B cell (primary cell): ENCODE measurements around the gene RPS8. TPM values are rescaled to one million over a fixed set of nuclear protein-coding genes. Genes with fewer than 3 reads are reported as not detected.

Source experiments
- ATAC-seq: fragments of 200-7000 bp; cut with Tn5 transposase; one replicate; pipeline ENCODE4 v1.10.0; 2021; ENCODE audit warnings: low read depth, mild to moderate bottlenecking, moderate number of reproducible peaks, moderate library complexity
- CTCF ChIA-PET: fragments of 350-600 bp; sonication (Branson Sonifier 250); formaldehyde crosslinking; loops from one replicate; lab custom pipeline; 2021; ENCODE audit warnings: antibody characterized with exemption, inconsistent platforms; lab: Charles Lee
- POLR2A ChIA-PET: fragments of 350-600 bp; sonication (Branson Sonifier 250); formaldehyde crosslinking; loops from one replicate; lab custom pipeline; 2021; ENCODE audit warnings: antibody characterized with exemption; lab: Charles Lee
- DNase-seq: peaks from one replicate; pipeline ENCODE4 v3.0.0; 2013
- H2AFZ ChIP-seq: 2 replicates; pipeline ENCODE4 v1.6.1; 2012; ENCODE audit warnings: mild to moderate bottlenecking, low read depth, low read length; ENCODE audit not compliant: insufficient read depth, poor library complexity, severe bottlenecking
- H3K27ac ChIP-seq, 2 donors: 1 replicate in 1 of 2; 2 replicates in 1 of 2; pipeline ENCODE4 v1.5.1; 2012 to 2013; ENCODE audit warnings: low read length in 2 of 2, mild to moderate bottlenecking in 2 of 2, moderate library complexity in 1 of 2
- H3K27me3 ChIP-seq, 4 experiments: fragments of 200-600 bp in 1 of 4; sonication (generic) in 1 of 4; replicated peaks in 1 of 4; 1 replicate in 2 of 4; 2 replicates in 2 of 4; pipeline versions ENCODE4 v1.6.1 to v1.7.0; 2013 to 2016; ENCODE audit warnings: low read length in 3 of 4, mild to moderate bottlenecking in 2 of 4, mixed read lengths in 1 of 4, moderate library complexity in 1 of 4; ENCODE audit not compliant: insufficient read depth in 4 of 4, control insufficient read depth in 3 of 4; ENCODE audit errors: control extremely low read depth in 1 of 4
- H3K36me3 ChIP-seq, 2 experiments: replicated peaks in 1 of 2; 1 replicate in 1 of 2; 2 replicates in 1 of 2; pipeline versions ENCODE4 v1.6.1 to v1.7.1; 2013; ENCODE audit warnings: low read length in 1 of 2; ENCODE audit not compliant: insufficient read depth in 2 of 2, control insufficient read depth in 1 of 2; ENCODE audit errors: control extremely low read depth in 1 of 2, extremely low read depth in 1 of 2
- H3K4me1 ChIP-seq, 2 donors: fragments of 200-600 bp in 1 of 2; sonication (generic) in 1 of 2; 1 replicate in 1 of 2; 2 replicates in 1 of 2; pipeline versions ENCODE4 v1.5.1 to v1.6.1; 2013 to 2017; ENCODE audit warnings: low read length in 2 of 2; ENCODE audit not compliant: control insufficient read depth in 2 of 2, insufficient read depth in 2 of 2
- H3K4me2 ChIP-seq: replicated peaks from 2 replicates; pipeline ENCODE3; 2012; ENCODE audit warnings: mild to moderate bottlenecking, low read depth, low read length; ENCODE audit not compliant: poor library complexity, severe bottlenecking
- H3K4me3 ChIP-seq, 5 experiments: fragments of 200-600 bp in 1 of 5; sonication (generic) in 1 of 5; 1 replicate in 3 of 5; 2 replicates in 2 of 5; pipeline versions ENCODE4 v1.5.1 to v1.7.0; 2011 to 2016; ENCODE audit warnings: low read length in 4 of 5, mild to moderate bottlenecking in 4 of 5, low read depth in 2 of 5, control low read depth in 1 of 5, moderate library complexity in 1 of 5; ENCODE audit not compliant: insufficient read depth in 1 of 5; ENCODE audit errors: control extremely low read depth in 1 of 5, extremely low read depth in 1 of 5
- H3K79me2 ChIP-seq: fragments of 200-600 bp; sonication (generic); one replicate; pipeline ENCODE4 v1.6.0; 2016; ENCODE audit warnings: low read length; ENCODE audit not compliant: control insufficient read depth, insufficient read depth
- H3K9ac ChIP-seq: fragments of 200-600 bp; sonication (generic); 2 replicates; pipeline ENCODE4 v1.6.1; 2017; ENCODE audit warnings: mild to moderate bottlenecking, low read length, moderate library complexity
- H3K9me3 ChIP-seq, 3 donors: one replicate each; pipeline versions ENCODE4 v1.6.1 to v1.7.1; 2013; ENCODE audit warnings: low read length in 2 of 3; ENCODE audit not compliant: control insufficient read depth in 2 of 3, insufficient read depth in 1 of 3; ENCODE audit errors: control extremely low read depth in 1 of 3
- H4K20me1 ChIP-seq: 2 replicates; pipeline ENCODE4 v1.6.0; 2012; ENCODE audit warnings: mild to moderate bottlenecking, low read length; ENCODE audit not compliant: insufficient read depth, control insufficient read depth, poor library complexity, severe bottlenecking
- H3K27ac Mint-ChIP-seq: one replicate; pipeline ENCODE4 v1.8.0; 2021; ENCODE audit warnings: mixed read lengths
- H3K27me3 Mint-ChIP-seq: one replicate; pipeline ENCODE4 v1.8.0; 2021; ENCODE audit warnings: mixed read lengths
- H3K4me1 Mint-ChIP-seq: one replicate; pipeline ENCODE4 v1.8.0; 2021; ENCODE audit warnings: mixed read lengths
- H3K4me3 Mint-ChIP-seq: one replicate; pipeline ENCODE4 v1.8.0; 2021; ENCODE audit warnings: mixed read lengths
- H3K9me3 Mint-ChIP-seq: one replicate; pipeline ENCODE4 v1.8.0; 2022; ENCODE audit warnings: mixed read lengths; ENCODE audit not compliant: insufficient read depth
- EZH2 ChIP-seq: IDR thresholded peaks from 2 replicates; pipeline ENCODE4 v1.6.1; 2012; ENCODE audit warnings: borderline replicate concordance, low read depth, mild to moderate bottlenecking, moderate library complexity, low read length; ENCODE audit not compliant: insufficient read depth, poor library complexity, severe bottlenecking
- WGBS: methylation state at CpG from one replicate; pipeline ENCODE4 v1.1.5; 2013; ENCODE audit warnings: missing lambda C conversion rate; ENCODE audit not compliant: insufficient coverage; 5-methylcytosine and 5-hydroxymethylcytosine counted together
- intact Hi-C: fragments of 100-400 bp; cut with micrococcal nuclease; formaldehyde crosslinking; loops from one replicate; pipeline ENCODE4 v1.10.0; 2022
- polyA plus RNA-seq: library from polyadenylated mRNA; depleted of rRNA; stranded (reverse); fragments of >200 nt; gene quantifications from 2 replicates; pipeline ENCODE4 v1.2.3, GENCODE V29; 2012
- small RNA-seq: library from RNA; depleted of rRNA; stranded (forward); fragments of <200 nt; gene quantifications from one replicate; pipeline ENCODE3, GENCODE V24; 2012; ENCODE audit warnings: low replicate concordance, low read depth; ENCODE audit not compliant: insufficient read length
- total RNA-seq, 2 donors: library from RNA; stranded (reverse); fragments of 120-200 nt in 1 of 2; gene quantifications; 1 replicate in 1 of 2; 2 replicates in 1 of 2; pipeline versions ENCODE4 v1.2.3 to v1.2.4, GENCODE V29; 2013 to 2022
- TF ChIP-seq, protein P1 (sequence below): fragments of 200-600 bp; IDR thresholded peaks from one replicate; pipeline ENCODE4 v1.8.0; 2022; ENCODE audit warnings: antibody characterized with exemption, mild to moderate bottlenecking

The RPS8 gene
- total and polyA plus RNA-seq, 2 donors (not counting 1 experiment from before 2014, with no cell fraction given), result 2,525 to 4,047 TPM

DNA sequence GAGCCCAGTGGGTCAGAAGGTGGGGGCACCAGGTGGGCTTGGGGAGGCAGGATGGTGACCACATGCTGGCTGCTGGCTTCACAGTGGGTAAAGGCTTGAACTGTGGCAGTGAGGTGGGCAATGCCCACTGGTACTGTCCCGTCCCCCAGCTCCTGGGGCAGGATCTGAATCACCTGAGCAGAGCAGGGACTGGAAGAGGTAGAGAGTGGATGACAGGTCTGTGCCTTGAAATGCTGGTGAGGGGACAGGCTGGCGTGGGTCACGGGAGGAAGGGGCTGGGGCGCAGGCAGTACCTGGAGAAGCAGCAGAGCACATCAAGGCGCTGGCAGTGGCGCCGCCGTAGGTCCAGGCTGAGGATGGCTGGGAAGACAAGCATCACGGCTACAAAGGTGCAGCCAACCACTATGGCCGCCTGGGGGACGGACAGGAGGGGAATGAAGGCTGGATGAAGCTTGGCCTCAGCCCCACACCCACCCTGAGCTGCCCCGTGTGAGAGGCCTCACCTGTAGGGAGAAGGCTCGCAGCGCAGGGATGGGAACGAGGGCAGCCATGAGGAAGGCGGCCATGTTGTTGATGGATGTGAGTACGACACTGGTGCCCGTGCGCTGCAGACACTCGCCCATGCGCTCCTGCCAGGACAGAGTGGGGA lies 52.8 kb downstream of the RPS8 start:
- Mint-ChIP-seq H3K9me3 (no peaks in the 10 kb centered on the region), H3K4me3 (no peak overlapping the region), H3K27ac (no peak overlapping the region), H3K4me1 (no peaks in the 10 kb centered on the region), H3K27me3 (no peaks in the 10 kb centered on the region)
- Histone ChIP-seq H3K4me3 (no peak overlapping the region), H4K20me1 (no peaks in the 10 kb centered on the region), H3K9me3 (peaks cover 0 to 4% (median 0%) of the 10 kb centered on the region in 3 donors), H3K4me2 (no peak overlapping the region), H3K9ac (no peak overlapping the region), H2AFZ (no peak overlapping the region), H3K4me1 (no peaks in the 10 kb centered on the region), H3K79me2 (no peaks in the 10 kb centered on the region), H3K36me3 (no peaks in the 10 kb centered on the region), H3K27me3 (no peaks in the 10 kb centered on the region), H3K27ac (no peak overlapping the region)
- WGBS, result 98% methylated on average over 20 of the region's 21 CpGs
- POLR2A ChIA-PET, result no interaction called here
- DNase-seq (no peak), ATAC-seq (no peak)
- CTCF ChIA-PET, result interaction anchor here (0.5 to 1.2 kb wide), 3 partner anchors 9 to 39 kb away, joined by 3 read pairs; partner anchors contain the start of gene PLK3
- TF ChIP-seq, protein P1, sequence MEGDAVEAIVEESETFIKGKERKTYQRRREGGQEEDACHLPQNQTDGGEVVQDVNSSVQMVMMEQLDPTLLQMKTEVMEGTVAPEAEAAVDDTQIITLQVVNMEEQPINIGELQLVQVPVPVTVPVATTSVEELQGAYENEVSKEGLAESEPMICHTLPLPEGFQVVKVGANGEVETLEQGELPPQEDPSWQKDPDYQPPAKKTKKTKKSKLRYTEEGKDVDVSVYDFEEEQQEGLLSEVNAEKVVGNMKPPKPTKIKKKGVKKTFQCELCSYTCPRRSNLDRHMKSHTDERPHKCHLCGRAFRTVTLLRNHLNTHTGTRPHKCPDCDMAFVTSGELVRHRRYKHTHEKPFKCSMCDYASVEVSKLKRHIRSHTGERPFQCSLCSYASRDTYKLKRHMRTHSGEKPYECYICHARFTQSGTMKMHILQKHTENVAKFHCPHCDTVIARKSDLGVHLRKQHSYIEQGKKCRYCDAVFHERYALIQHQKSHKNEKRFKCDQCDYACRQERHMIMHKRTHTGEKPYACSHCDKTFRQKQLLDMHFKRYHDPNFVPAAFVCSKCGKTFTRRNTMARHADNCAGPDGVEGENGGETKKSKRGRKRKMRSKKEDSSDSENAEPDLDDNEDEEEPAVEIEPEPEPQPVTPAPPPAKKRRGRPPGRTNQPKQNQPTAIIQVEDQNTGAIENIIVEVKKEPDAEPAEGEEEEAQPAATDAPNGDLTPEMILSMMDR, result no peak
- no peak for TF ChIP-seq EZH2
- intact Hi-C loops, result no loop called here

Small RNA genes lying within 50 kb of the gene (small RNA-seq; reads per million reads assigned to genes)
- gene RNU5D-1 (6.3 reads per million, percentile 75 among the genes with 10 or more reads in this experiment), gene SNORD38A (31,020 reads per million, percentile 100 among the genes with 10 or more reads in this experiment), gene SNORD38B (not detected), gene SNORD46 (106 reads per million, percentile 95 among the genes with 10 or more reads in this experiment), gene SNORD55 (not detected)

Other genes starting within 250 kb of the RPS8 start
- 5.3 and 6.8 TPM in 2 replicates for gene TMEM53, start 101.1 kb upstream of the RPS8 start, total RNA-seq
- 4.7 and 6.5 TPM in 2 replicates for gene TMEM53, start 101.1 kb upstream of the RPS8 start, polyA plus RNA-seq
- 10.2 and 11.4 TPM in 2 replicates for gene ARMH1, start 100.8 kb upstream of the RPS8 start, total RNA-seq
- gene ARMH1, start 100.8 kb upstream of the RPS8 start, polyA plus RNA-seq, result 225 and 253 TPM in 2 replicates
- not detected in 2 replicates for gene RNU5D-1, start 44.4 kb upstream of the RPS8 start, total RNA-seq
- gene RNU5D-1, start 44.4 kb upstream of the RPS8 start, polyA plus RNA-seq, result not detected in 2 replicates
- 0.25 and 0.51 TPM in 2 replicates for gene KIF2C, start 35.7 kb upstream of the RPS8 start, total RNA-seq
- gene KIF2C, start 35.7 kb upstream of the RPS8 start, polyA plus RNA-seq, result 0.26 and 0.69 TPM in 2 replicates
- gene BEST4, start 12.6 kb downstream of the RPS8 start, total RNA-seq, result 1.3 and 1.4 TPM in 2 replicates
- 0.19 and 0.30 TPM in 2 replicates for gene BEST4, start 12.6 kb downstream of the RPS8 start, polyA plus RNA-seq
- gene PLK3, start 24.8 kb downstream of the RPS8 start, total RNA-seq, result 30.1 and 35.9 TPM in 2 replicates
- gene PLK3, start 24.8 kb downstream of the RPS8 start, polyA plus RNA-seq, result 93.5 and 165 TPM in 2 replicates
- 0.39 TPM in 1 of 2 replicates, not detected in the other for gene DYNLT4, start 31.8 kb downstream of the RPS8 start, total RNA-seq
- gene DYNLT4, start 31.8 kb downstream of the RPS8 start, polyA plus RNA-seq, result 0.19 and 0.29 TPM in 2 replicates
- 2.2 and 2.3 TPM in 2 replicates for gene BTBD19, start 33.0 kb downstream of the RPS8 start, total RNA-seq
- 0.75 and 0.84 TPM in 2 replicates for gene BTBD19, start 33.0 kb downstream of the RPS8 start, polyA plus RNA-seq
- gene PTCH2, start 67.7 kb downstream of the RPS8 start, total RNA-seq, result 0.90 and 1.7 TPM in 2 replicates
- 0.56 and 1.3 TPM in 2 replicates for gene PTCH2, start 67.7 kb downstream of the RPS8 start, polyA plus RNA-seq
- gene EIF2B3, start 211.1 kb downstream of the RPS8 start, total RNA-seq, result 15.0 and 19.0 TPM in 2 replicates
- 10.3 and 14.9 TPM in 2 replicates for gene EIF2B3, start 211.1 kb downstream of the RPS8 start, polyA plus RNA-seq
- 57.3 and 66.8 TPM in 2 replicates for gene HECTD3, start 235.8 kb downstream of the RPS8 start, total RNA-seq
- gene HECTD3, start 235.8 kb downstream of the RPS8 start, polyA plus RNA-seq, result 44.5 and 46.3 TPM in 2 replicates
- 57.3 and 65.5 TPM in 2 replicates for gene UROD, start 236.7 kb downstream of the RPS8 start, total RNA-seq
- 82.5 and 84.2 TPM in 2 replicates for gene UROD, start 236.7 kb downstream of the RPS8 start, polyA plus RNA-seq